Fibroblast of pulmonary artery (primary cell): ENCODE measurements around the gene ADAMTS7.
A peak's percentile ranks its signal among the peaks of the same experiment; 100 is the strongest.
"Not testable (repeated sequence)": the region's sequence is repeated elsewhere in the genome, so short reads cannot be mapped to it uniquely, and the experiment has no call there.

Source experiments
- DNase-seq: peaks from one replicate; pipeline ENCODE4 v3.0.0-alpha.2; 2010; ENCODE audit warnings: low read depth
- H3K4me3 ChIP-seq: replicated peaks from 2 replicates; pipeline ENCODE4 v1.5.1; 2011; ENCODE audit warnings: low read depth, mild to moderate bottlenecking, control low read depth, low read length, moderate library complexity
- CTCF ChIP-seq: IDR thresholded peaks from 2 replicates; pipeline ENCODE4 v1.5.1; 2011; ENCODE audit warnings: mild to moderate bottlenecking, control low read depth, low read length, inconsistent platforms; ENCODE audit errors: missing control alignments

ADAMTS7 gene

GRCh38 chr15:78800806-78801205 is 10.5 kb downstream of the ADAMTS7 start:
- no peak overlapping the region for H3K4me3 ChIP-seq
- no peak for DNase-seq
- TF ChIP-seq CTCF = no peak

GRCh38 chr15:78800189-78800588 is 11.1 kb downstream of the ADAMTS7 start:
- no peak overlapping the region for H3K4me3 ChIP-seq
- no peak for TF ChIP-seq CTCF
- DNase-seq = no peak

GRCh38 chr15:78799102-78799501 is 12.2 kb downstream of the ADAMTS7 start:
- DNase-seq, H3K4me3 ChIP-seq: not testable (repeated sequence)

- H3K4me3 ChIP-seq = not testable (repeated sequence)
- peak; percentile 37 for DNase-seq
Measured at GRCh38 chr15:78798355-78798754, 12.9 kb downstream of the ADAMTS7 start.

- TF ChIP-seq CTCF = no peak
- no peak for DNase-seq
- H3K4me3 ChIP-seq = no peak overlapping the region
Measured at GRCh38 chr15:78797951-78798350, 13.3 kb downstream of the ADAMTS7 start.

- no peak overlapping the region for H3K4me3 ChIP-seq
- no peak for DNase-seq
- no peak for TF ChIP-seq CTCF
Measured at GRCh38 chr15:78796510-78796909, 14.8 kb downstream of the ADAMTS7 start.

- DNase-seq = no peak
- no peak for TF ChIP-seq CTCF
- H3K4me3 ChIP-seq = no peak overlapping the region
Measured at GRCh38 chr15:78795043-78795442, 16.2 kb downstream of the ADAMTS7 start.

- not testable (repeated sequence) for DNase-seq, H3K4me3 ChIP-seq
Measured at GRCh38 chr15:78794446-78794845, 16.8 kb downstream of the ADAMTS7 start.

GRCh38 chr15:78791357-78791756 is 19.9 kb downstream of the ADAMTS7 start:
- no peak overlapping the region for H3K4me3 ChIP-seq
- DNase-seq = no peak
- no peak for TF ChIP-seq CTCF
